Stimulated activated CD4-positive, alpha-beta T cell treated with anti-CD3 and anti-CD28 coated beads, TNF-alpha, amount 100 ng/mL, for 24 hours (primary cell): ENCODE measurements around the gene HMOX2.

ENCODE experiments used
- DNase-seq, 3 experiments: peaks; one replicate each; pipeline ENCODE4 v3.0.0-alpha.2; 2020; ENCODE audit warnings: low read depth in 3 of 3

The HMOX2 gene

DNA sequence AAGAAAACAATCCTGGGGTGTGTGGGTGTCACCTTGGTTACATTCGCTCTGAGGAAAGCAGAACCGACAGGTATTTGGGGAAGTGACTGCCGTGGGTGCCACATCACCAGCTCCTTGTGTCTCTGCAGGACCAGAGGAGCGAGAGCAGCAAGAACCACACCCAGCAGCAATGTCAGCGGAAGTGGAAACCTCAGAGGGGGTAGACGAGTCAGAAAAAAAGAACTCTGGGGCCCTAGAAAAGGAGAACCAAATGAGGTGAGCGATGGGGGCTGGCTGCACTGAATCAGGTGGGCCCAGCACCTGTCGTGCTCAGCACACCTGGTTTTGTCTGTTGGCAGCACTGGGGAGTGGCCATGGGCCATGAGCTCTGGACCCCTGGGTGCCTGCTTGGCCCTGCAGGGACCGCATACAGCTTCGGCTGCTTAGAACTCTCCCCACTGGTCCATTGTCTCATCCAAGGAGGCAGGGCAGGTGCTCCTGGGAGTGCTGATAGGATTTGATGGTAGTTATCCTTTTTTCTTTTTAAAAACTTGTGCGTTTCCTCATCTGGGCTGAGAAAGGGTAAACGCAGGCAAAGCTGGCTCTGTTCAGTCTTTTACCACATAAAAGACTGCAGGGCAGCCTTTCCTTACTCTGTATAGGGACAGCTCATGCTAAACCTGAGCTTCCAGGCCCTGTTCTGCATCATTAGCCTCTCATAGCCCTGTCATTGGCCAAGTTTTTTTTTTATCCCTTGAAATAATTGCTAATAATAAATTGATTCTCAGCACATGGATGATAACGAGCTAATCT lies 29.4 kb downstream of the HMOX2 start:
- DNase-seq = peak; percentile 33 to 64 (median 41)

DNA sequence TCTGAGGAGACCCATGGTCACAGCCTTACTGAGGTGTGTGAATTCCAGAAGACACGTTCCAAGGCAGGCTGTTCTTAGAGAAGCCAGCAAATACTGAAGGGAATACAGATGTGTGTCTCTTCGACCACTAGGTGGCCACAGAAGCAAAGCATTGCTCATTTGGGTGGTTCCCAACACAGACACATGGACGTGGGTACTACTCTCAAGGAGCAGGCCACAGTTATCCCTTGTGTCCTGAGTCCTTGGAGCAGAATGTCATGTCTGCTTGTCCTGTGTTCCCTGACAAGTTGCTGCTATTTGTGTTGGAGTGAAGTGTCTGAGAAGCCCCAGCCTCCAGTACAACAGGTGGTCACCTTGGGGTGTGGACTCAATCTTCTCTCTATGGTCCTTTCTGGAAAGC lies 30.3 kb downstream of the HMOX2 start:
- peak; percentile 24 to 42 (median 38) for DNase-seq

DNA sequence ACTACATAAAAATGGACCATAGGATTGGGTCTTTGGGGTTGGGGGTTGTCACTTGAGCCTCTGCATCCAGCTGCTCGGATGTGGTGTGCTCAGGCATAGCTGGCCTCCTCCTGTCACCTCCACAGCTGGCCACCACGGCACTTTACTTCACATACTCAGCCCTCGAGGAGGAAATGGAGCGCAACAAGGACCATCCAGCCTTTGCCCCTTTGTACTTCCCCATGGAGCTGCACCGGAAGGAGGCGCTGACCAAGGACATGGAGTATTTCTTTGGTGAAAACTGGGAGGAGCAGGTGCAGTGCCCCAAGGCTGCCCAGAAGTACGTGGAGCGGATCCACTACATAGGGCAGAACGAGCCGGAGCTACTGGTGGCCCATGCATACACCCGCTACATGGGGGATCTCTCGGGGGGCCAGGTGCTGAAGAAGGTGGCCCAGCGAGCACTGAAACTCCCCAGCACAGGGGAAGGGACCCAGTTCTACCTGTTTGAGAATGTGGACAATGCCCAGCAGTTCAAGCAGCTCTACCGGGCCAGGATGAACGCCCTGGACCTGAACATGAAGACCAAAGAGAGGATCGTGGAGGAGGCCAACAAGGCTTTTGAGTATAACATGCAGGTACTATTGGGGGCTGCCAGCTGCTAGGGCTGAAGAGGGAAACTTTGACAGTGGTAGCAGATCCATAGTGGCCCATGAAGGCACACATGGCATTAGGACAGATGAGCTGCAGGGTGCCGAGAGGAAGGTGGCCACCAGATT lies 31.6 kb downstream of the HMOX2 start:
- no peak for DNase-seq

DNA sequence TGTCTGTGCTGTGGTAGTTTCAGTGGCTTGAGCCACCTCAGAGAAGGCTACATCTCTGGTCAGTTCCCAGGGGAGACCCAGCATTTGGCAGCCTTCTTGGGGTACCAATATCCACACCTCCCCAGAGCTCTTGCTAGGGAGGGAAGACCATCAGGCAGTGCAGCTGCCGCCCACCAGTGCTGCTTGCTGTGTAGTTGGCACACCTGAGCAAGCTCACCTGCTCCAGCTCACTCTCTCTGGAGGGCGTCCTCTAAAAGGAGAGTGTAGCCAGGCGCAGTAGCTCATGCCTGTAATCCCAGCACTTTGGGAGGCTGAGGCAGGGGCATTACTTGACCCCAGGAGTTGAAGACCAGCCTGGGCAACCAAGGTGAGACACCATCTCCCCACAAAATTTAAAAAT lies 32.6 kb downstream of the HMOX2 start:
- DNase-seq = no peak

DNA sequence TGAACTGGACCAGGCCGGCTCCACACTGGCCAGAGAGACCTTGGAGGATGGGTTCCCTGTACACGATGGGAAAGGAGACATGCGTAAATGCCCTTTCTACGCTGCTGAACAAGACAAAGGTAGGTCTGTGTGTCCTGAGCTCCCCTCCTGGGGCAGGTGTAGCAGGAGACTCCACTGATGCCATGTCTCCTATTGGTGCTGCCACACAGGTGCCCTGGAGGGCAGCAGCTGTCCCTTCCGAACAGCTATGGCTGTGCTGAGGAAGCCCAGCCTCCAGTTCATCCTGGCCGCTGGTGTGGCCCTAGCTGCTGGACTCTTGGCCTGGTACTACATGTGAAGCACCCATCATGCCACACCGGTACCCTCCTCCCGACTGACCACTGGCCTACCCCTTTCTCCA lies 33.2 kb downstream of the HMOX2 start:
- no peak for DNase-seq

DNA sequence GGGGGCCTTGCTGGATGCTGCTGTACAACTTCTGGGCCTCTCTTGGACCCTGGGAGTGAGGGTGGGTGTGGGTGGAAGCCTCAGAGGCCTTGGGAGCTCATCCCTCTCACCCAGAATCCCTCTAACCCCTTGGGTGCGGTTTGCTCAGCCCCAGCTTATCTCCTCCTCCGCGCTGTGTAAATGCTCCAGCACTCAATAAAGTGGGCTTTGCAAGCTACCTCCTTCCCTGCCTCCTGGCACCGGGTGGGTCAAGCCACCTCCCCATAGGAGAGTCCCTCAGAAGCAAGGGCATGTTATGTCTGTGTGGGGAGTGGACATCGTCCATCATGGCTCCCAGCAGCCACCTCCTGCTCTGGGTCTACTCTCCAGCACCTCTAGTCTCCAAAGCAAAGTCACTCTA lies 33.9 kb downstream of the HMOX2 start:
- DNase-seq = no peak

DNA sequence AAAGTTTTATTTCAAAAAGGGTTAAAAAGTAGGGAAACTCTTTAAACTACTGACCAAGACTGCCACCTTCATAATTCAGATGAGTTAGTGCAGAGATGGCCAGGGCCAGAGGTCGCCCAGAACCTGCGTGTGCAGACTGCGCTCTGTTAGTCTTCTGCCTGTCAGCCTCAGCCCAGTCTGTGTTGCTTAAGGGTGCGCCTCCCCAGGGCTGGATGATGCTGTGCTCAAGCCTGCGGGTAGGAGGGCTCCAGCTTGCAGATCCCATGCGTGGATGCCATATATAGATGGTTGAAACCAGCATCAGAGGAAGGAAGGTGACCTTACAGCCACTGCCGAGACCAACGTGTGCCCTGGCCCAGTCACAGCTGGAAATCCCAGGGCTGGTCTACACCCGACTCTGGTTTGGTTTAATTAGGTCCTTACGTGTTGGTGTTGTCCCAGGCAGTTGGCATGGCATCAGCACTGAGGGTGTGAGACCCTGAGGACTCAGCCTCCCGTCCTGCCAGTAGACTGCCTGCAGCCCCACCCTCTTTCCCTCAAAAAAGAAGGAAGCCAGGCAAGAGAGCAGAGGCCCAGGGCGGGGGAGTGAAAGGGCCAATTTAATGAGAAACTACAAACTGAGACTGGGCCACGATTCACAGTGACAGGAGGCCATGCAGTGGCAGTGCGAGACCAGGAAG lies 34.7 kb downstream of the HMOX2 start:
- DNase-seq = no peak

DNA sequence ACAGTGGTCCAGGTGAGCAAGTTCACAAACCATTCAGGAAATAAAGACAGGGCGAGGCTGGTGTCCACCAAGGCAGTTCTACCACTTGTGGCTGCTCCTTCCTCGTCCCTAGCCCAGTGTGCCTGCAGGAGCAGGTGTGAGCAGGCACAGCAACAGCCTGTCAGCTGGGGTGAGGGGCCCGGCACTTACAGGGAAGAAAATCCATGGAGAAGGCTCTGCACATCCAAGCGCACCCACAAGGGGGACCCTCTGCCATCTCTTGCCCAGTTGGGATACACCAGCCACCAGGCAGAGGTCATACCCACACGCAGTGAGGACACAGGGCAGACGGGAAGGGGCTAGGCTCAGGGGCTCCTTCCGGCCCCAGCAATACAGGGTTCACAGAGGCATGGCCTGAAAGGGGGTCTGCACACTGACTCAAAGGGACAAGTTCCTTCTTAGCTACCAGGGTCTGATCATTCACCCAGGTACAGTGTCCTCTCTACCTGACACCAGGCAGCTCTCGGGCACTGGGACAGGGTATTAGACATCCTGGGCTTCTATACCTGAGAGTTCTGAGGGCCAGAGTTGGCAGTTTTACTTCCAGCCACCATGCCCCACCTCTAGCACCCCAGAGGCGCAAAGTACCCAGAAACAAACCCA lies 35.4 kb downstream of the HMOX2 start:
- DNase-seq = no peak

DNA sequence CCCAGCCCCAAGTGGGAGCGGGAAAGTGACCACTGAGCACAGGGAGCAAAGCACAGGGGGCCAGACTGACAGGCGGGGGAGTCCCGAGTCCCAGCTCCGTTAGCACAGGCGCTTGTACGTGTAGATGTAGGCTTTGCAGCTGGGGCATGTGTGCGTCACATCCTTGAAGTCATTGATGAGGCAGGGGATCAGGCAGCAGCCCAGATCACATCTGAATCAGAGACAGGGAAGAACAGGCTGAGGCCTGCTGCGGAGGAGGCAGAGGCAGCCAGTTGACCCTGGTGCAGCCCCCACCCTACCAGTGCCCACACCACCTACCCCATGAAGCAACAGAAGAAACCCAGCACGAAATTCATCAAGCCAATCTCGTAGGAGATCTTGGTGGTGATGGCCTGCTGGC lies 36.3 kb downstream of the HMOX2 start:
- no peak for DNase-seq

DNA sequence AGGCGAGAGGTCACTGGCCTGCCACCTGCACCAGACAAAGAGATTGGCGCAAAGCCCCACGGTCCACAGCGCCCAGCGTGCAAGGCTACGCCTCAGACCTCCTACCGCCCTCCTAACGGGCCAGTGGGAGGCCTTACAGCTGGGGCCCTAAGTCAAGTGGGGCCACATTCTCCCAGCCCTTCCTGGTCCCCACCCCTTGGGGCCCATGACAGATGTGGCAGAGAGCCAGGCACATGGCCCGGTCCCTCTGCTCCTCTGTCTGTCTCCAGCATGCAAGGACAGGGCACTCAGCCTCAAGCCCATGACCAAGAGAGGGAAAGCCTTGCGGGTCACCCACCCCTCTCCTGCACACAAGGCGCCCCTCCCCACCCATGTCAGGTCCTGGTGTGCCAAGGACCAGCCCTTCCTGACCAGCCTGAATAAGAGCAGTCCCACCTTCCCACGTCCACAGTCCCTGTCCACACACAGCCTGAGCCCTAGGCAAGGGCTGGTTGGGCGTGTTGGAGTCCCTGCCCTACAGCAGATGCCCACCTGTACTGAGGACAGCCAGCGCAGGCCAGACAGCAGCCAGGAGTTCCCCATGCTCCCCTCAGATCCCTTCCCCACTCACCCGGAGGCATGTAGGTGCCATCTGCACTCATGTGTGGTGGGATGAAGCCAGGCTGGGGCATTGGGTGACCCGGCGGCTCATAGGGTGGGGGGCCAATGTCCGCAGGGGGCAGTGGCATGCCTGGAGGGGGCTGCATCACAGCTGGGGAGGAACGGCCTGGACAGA lies 37.1 kb downstream of the HMOX2 start:
- no peak for DNase-seq

DNA sequence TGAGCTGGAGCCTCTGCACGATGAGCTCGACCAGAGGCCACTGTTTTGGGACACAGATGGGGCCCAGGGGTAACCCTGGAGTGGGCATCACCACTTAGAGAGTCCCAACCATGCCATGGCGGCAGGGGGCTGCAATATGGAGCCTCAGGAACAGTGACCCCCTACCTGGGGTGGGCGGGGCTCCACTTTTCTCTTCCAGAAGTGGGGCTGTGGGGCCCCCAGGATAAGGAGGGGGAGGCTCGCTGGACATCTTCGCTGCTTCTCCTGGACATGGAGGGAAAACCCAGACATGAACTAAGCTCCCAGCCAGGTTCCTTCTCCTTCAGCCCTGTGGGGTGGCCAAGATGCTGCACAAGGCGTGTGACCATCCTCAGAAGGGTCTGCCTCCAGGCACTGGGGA lies 37.7 kb downstream of the HMOX2 start:
- DNase-seq = no peak

DNA sequence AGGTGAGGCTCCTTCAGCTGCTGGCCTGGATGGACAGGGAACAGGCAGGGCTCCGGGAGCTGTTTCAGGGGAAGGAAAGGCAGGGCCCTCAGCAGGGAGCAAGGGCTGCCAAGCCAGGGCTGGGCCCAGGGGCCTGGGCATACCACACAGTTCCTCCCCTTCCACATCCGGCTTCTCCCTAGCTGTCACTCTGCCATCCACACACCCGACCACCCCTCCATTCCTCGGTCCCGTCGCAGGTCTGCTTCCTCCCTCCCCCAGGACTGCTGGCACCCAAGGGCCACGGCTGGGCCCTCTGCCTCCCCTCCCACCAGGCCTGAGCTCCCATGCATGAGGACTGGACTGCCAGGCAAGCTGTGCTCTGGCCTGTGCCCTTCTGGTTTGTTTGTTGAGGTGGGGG lies 38.4 kb downstream of the HMOX2 start:
- DNase-seq = no peak

DNA sequence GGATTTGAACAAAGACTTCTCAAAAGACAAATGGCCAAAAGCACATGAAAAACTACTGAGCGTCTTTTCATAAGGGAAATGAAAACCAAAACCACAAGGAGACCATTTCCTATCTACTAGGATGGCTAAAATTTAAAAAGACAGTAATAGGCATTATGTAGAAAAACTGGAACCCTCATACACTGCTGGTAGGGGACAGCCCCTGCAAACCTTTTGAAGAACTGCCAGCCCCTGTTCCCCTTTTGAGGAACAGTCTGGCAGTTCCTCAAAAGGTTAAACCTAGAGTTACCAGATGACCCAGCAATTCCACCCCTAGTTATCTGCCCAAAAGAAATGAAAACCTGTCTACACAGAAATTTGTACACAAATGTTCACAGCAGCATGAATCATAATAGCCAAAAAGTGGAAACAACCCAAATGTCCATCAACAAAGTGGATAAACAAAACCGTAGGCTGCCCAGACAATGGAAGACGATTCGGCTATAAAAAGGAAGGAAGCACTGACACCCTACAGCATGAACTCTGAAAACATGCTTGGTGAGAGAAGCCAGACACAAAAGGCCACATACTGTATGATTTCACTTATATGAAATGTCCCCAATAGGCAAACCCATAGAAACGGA lies 39.5 kb downstream of the HMOX2 start:
- no peak for DNase-seq

DNA sequence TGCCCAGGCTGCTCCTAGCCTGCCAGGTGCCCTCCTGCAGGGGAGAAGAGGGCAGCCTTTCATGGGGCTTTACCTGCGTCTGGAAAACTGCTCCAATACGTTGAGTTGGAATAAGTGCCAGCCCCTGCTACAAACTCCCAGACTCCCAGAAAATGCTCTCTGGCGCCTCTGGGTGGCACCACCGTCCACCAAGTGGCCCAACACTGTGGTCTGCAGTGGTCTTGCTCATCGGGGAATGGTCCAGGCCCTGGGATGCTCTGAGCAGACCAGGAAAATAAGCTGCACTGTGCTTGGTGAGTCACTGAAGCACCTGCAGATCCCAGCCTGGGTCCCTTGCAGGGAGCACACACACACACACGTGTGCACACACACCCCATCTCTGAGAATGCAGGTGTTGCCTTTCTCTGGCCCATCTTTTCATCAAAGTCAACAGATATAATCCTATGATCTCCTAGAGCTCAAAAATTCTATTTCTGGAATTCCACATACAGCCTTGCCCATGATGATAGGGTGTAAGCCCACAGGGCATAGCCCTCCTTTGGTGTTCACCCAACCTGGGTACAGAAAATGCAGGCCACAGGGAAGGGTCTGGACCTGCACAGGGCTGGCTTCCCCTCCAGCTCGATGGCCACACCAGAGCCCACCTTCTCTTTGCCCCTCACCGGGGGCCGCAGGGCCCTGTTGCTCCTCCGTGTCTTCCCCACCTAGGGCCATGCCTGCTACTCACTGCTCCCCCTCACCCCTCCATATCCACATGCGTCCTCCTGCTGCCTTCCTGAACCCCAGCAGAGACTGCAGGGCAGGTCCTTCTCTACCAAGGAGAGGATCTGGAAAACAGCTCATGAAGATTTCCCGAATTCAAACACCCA lies 41.8 kb downstream of the HMOX2 start:
- DNase-seq = no peak

DNA sequence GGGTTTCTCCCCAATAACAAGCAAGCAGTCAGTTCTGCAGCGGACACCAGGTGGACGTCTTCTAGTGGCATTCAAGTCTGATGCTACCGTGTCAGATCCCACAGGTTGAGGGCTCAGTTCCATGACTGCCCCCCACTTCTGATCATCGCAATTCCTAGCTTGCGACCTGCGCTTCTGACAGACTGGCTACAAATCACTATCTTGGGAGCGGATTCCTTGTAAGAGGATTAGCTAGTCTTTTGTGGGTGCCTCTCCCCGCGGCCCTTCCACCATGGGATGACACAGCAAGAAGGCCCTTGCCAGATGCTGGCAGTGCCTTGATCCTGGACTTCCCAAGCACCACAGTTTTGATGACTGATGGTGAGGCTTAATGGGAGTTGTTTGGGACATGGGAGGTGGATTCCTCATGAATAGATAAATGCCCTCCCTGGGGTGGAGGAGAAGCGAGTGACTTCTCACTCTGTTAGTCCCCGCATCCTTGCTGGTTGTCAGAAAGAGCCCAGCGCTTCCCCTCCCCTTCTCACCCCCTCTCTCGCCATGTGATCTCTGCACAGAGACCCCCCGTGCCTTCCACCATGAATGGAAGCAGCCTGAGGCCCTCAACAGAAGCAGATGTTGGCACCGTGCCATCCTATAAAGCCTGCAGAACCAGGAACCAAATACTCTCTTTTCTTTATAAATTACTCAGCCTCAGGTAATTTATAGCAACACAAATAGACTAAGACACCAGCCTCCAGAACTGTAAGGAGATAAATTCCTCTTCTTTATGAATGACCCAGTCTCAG lies 43.3 kb downstream of the HMOX2 start:
- DNase-seq = no peak

DNA sequence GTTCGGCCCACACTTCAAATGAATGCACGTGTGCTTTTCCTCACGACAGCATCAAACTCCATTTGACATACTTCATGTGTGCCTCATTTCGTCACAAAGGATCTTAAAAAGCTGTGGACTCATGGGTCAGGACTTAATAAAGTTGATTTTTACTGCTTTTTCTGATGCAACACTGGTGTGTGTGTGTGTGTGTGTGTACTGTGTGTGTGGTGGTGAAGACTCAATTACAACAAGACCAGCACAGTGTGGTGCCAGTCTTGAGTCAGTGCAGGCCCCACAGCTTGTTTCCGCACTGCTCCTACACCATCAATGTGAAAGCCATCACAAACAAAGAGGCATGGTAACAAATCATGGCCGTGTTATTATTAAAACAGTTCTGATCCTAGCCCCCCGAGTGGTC lies 44.7 kb downstream of the HMOX2 start:
- DNase-seq = no peak

DNA sequence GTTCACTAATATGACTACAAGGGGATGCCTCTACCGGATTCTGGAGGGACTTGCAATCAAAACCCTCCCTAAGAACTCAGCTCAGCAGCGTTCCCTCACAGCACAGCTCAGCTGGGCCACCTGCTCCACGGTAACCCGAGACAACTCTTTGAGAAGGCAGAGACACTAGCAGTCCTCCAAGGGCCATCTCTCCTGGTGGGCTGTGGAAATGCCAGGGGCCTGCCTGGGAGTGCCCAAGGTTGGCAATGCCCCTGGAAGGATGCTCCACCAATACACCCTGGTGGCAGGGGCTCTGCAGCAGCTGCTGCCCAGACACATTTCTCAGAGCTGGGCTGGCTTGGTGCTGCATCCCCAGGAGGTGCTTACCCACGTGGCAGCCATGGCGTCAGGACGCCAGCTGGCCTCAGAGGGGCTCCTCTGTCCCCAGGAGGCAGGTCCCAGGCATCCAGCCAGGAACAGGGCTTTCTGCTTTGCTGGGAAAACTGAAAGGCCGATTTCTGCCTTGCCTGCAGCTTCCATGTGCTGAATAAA lies 45.9 kb downstream of the HMOX2 start:
- DNase-seq = no peak

DNA sequence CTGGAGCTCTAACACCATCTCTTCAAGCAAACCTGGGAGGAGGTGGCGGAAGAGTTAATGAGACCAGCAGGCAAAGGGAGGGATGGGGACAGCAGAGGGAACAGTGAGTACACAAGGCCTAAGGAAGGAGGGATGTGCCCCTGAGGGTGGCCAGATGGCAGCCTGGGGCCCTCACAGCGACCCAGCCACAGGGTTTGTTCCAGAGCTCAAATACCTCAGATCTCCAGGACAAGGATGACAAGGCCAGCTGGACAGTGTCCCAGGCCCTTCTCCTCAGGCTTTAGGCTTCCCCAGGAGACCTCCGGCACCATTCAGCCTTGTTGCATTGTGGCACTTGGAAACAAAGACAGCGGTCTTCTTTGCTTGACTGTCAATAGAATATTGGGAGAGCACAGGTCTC lies 47.5 kb downstream of the HMOX2 start:
- DNase-seq = no peak

DNA sequence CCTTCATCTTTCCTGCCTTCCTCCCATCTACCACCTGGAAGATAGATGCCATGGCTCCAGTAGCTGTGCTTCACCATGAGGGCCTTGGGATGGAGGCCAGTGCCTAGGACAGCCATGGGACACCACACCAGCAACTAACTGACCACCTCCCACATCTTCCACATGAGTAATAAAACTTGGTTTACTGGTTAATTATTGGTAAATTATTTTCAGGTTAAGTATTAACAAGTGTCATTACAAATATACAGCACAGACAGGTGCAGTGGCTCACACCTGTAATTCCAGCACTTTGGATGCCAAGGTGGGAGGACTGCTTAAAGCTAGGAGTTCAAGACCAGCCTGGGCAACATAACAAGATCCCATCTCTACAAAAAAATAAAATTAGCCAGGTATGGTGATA lies 48.4 kb downstream of the HMOX2 start:
- DNase-seq = no peak
